HG03280 (cell line): ENCODE measurements around the gene DUXA.

Source experiments
- ATAC-seq: cut with Tn5 transposase; IDR thresholded peaks from one replicate; pipeline ENCODE4 v1.9.1; 2021; ENCODE audit warnings: mild to moderate bottlenecking, moderate library complexity; ENCODE audit not compliant: unreplicated experiment

The DUXA gene

DNA sequence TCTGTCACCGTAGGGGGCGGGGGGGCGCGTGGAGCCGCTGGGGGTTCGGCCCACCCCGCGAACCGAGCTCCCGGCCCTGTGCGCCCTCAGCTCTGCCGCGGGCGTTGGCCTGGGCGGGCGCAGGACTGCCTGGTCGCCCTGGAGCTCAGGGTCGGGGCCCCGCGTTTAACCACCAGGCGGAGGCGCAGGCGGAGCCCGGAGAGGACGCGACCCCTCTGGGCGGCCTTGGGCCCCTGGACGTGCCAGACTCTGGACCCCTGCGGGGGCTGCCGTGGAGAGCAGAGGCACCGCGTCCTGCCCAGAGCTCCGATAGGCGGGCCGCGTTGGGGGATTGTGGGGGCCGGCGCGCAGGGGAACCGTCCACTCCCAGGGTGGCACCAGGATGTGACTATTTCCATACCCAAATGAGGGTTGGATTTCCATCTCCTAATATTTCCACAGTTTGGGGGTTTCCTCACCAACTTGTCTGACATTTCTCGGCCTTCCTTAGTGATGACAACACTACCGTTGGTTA, 60.5 kb downstream of the DUXA start:
- no peak for ATAC-seq

DNA sequence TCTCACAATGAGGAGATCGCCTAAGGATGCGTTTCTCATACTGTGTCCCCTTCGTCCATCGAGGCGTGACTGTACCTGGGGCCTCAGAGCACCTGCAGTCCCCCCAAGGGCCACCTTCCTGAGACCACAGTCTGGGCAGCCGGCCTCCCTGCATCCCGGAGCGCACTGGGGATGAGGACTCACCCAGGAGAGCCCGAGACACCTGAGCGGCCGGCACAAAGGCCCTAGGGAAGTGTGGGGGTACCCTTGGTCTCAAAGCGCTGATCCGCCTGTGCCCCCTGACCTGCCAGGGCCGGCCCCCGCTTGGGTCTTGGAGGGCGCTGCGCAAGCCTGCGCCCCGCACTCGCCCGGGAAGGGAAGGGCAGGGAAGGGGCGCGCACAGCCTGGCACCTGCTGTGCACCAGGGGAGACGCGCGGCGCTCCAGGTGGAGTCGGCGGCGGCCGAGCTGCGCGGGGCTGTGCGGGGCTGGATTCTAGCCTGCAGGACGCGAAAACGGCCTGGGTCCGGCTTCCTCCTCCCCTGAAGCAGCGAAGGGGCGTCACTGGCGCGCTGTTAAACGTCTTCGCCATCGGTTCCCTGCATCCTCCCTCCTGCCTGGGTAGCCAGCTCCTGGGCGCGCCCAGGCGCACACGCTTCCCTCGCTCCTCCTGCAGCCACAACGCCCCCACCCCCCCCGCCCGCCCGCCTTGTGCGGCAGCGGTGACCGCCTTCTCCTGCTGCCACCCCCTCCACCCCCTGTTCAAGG, 61.1 kb downstream of the DUXA start:
- ATAC-seq: no peak
